ENCODE data around the gene PRRC2C. TPM values are rescaled to one million over a fixed set of nuclear protein-coding genes. Genes with fewer than 3 reads are reported as not detected.

The PRRC2C gene
- total and polyA plus RNA-seq, 10 donors, result 30.1 to 216 (median 163) TPM

- Histone ChIP-seq H3K9me3 (no peaks in the 10 kb centered on the region), H3K36me3 (no peaks in the 10 kb centered on the region), H3K27ac (no peak overlapping the region), H3K4me1 (no peaks in the 10 kb centered on the region), H3K27me3 (replicated peaks in 1 of 7) (no peaks in the 10 kb centered on the region), H3K4me3 (no peak overlapping the region)
- no peak for DNase-seq
- WGBS, 5 donors, result 69 to 91% (median 85%) methylated on average over 2 of the region's 2 CpGs
- intact Hi-C loops (cut with DNase I; ENCODE audit: low total_unique reads), result no loop called here
- no peak for TF ChIP-seq CTCF (IDR thresholded peaks at IDR 0.05 in 8 of 11, conservative IDR thresholded peaks at IDR 0.05 in 3 of 11)
These were observed 131.3 kb downstream of the PRRC2C start for GRCh38 chr1:171616586-171616985.

GRCh38 chr1:171622152-171622462 is 136.8 kb downstream of the PRRC2C start, which contains the start of gene MYOCOS:
Gene MYOCOS, plus strand, starts transcription at chr1:171622243. Its CDS starts 1,641 bp downstream, at chr1:171623884.
- 67 to 79% (median 72%) methylated on average over 7 of the region's 7 CpGs for WGBS, 5 donors
- H3K9me3 ChIP-seq, result no peaks in the 10 kb centered on the region

GRCh38 chr1:171623651-171624331 is 138.5 kb downstream of the PRRC2C start:
- DNase-seq, result no peak
- TF ChIP-seq CTCF (IDR thresholded peaks at IDR 0.05 in 8 of 11, conservative IDR thresholded peaks at IDR 0.05 in 3 of 11), result no peak
- no peak for TF ChIP-seq POLR2AphosphoS5 (IDR thresholded peaks at IDR 0.05)
- no peak for TF ChIP-seq POLR2A (IDR thresholded peaks at IDR 0.05)
- intact Hi-C loops (cut with DNase I; ENCODE audit: low total_unique reads), result no loop called here
- Histone ChIP-seq H3K27ac (no peak overlapping the region), H3K4me1 (no peaks in the 10 kb centered on the region), H3K27me3 (replicated peaks in 1 of 7) (no peaks in the 10 kb centered on the region), H3K4me3 (no peak overlapping the region), H3K9me3 (no peaks in the 10 kb centered on the region), H3K36me3 (no peaks in the 10 kb centered on the region)
- WGBS, 5 donors, result 67 to 79% (median 75%) methylated on average over 9 of the region's 9 CpGs

More at GRCh38 chr1:171622152-171622462, 136.8 kb downstream of the PRRC2C start, which contains the start of gene MYOCOS:
- no peak for DNase-seq
- no peak within 1 kb of the TSS for H3K27ac ChIP-seq
- no peaks in the 10 kb centered on the region for H3K36me3 ChIP-seq
- TF ChIP-seq CTCF (IDR thresholded peaks at IDR 0.05 in 8 of 11, conservative IDR thresholded peaks at IDR 0.05 in 3 of 11) (no peak), POLR2A (IDR thresholded peaks at IDR 0.05) (no peak), POLR2AphosphoS5 (IDR thresholded peaks at IDR 0.05) (no peak)
- intact Hi-C loops (cut with DNase I; ENCODE audit: low total_unique reads), result no loop called here
- no peaks in the 10 kb centered on the region for H3K4me1 ChIP-seq
- H3K27me3 ChIP-seq (replicated peaks in 1 of 7), result no peaks in the 10 kb centered on the region
- no peak within 1 kb of the TSS for H3K4me3 ChIP-seq

- H3K4me1 ChIP-seq, result no peaks in the 10 kb centered on the region
- intact Hi-C loops (cut with DNase I; ENCODE audit: low total_unique reads), result no loop called here
- no peak overlapping the region for H3K4me3 ChIP-seq
- H3K36me3 ChIP-seq, result no peaks in the 10 kb centered on the region
- no peaks in the 10 kb centered on the region for H3K9me3 ChIP-seq
- WGBS, 5 donors, result 56 to 100% (median 73%) methylated on average over 1 of the region's 1 CpG
- H3K27me3 ChIP-seq (replicated peaks in 1 of 7), result peaks cover 0 to 6% (median 0%) of the 10 kb centered on the region in 7 donors
- TF ChIP-seq CTCF (IDR thresholded peaks at IDR 0.05 in 8 of 11, conservative IDR thresholded peaks at IDR 0.05 in 3 of 11) (no peak), POLR2AphosphoS5 (IDR thresholded peaks at IDR 0.05) (no peak), POLR2A (IDR thresholded peaks at IDR 0.05) (no peak)
- H3K27ac ChIP-seq, result no peak overlapping the region
- DNase-seq, result no peak
These were observed 139.9 kb downstream of the PRRC2C start for GRCh38 chr1:171625225-171625624.
